Measurements from ENCODE around the gene NT5DC3.

Gene NT5DC3

GRCh38 chr12:103779410-103780092, 61.5 kb downstream of the NT5DC3 start:
- no peak for DNase-seq

- no peak for DNase-seq
Observed at GRCh38 chr12:103778781-103779180, 62.3 kb downstream of the NT5DC3 start.

GRCh38 chr12:103774977-103775560, 66.0 kb downstream of the NT5DC3 start:
- no peak for DNase-seq

GRCh38 chr12:103773109-103773910, 67.7 kb downstream of the NT5DC3 start:
- DNase-seq, result no peak

- no peak for DNase-seq
Observed at GRCh38 chr12:103772367-103773108, 68.5 kb downstream of the NT5DC3 start.

DNA sequence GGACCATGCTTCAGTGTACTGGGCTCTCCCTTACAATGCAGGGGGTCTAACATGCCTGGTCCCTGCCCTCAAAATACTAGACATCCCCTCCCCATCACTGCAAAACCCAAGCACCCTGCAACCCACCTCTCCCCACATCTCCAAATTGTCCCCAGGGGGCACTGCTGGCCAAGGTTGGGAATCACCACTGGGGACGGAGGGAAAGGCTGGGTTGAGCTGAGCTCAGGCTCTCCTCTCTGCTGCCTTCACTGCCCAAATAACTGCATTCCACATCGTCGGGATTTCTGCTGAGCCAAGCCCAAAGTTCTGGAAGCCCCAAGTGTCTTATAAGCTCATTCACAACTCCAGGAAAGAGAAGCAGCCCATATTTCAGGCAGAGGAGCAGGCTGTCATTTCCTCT, 69.6 kb downstream of the NT5DC3 start:
- DNase-seq, result no peak

GRCh38 chr12:103769240-103769945, 71.6 kb downstream of the NT5DC3 start:
- no peak for DNase-seq

- DNase-seq, result no peak
Observed at GRCh38 chr12:103768467-103769123, 72.4 kb downstream of the NT5DC3 start.

DNA sequence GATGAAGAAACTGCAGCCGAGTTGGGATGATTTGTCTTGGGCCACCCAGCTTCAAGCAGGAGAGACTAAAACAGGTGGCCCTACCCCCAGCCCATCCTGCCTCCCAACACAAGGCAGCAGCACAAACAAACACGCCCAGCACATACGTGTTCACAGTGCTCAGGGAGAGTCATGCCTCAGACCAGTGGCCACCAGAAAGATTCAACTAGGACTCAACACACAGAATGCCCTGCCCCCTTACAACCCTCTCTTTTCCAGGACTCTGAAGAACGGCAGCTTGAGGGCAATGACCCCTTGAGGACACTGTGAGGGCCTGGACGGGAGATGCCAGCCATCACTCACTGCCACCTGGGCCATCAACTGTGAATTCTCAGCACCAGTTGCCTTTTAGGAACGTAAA, 75.0 kb downstream of the NT5DC3 start:
- no peak for DNase-seq

DNA sequence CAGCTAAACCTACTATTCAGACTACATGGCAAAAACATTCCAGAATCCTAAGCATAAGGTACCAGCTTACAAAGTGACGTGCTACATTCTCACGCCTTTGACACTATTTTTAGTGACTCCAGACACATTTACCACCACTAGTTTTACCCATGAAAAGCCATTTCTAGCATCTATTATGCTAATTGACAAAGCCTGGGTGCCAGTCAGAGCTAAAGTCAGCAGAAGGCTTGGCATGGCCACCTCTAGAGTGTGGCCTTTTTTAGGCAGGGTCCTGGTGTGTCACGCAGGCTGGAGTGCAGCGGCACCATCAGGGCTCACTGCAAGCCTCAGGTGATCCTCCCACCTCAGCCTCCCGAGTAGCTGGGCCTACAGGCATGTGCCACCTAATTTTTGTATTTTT, 75.7 kb downstream of the NT5DC3 start:
- DNase-seq, result no peak

GRCh38 chr12:103762473-103762872, 78.6 kb downstream of the NT5DC3 start:
- no peak for DNase-seq

GRCh38 chr12:103758310-103759089, 82.5 kb downstream of the NT5DC3 start:
- DNase-seq, result no peak

DNA sequence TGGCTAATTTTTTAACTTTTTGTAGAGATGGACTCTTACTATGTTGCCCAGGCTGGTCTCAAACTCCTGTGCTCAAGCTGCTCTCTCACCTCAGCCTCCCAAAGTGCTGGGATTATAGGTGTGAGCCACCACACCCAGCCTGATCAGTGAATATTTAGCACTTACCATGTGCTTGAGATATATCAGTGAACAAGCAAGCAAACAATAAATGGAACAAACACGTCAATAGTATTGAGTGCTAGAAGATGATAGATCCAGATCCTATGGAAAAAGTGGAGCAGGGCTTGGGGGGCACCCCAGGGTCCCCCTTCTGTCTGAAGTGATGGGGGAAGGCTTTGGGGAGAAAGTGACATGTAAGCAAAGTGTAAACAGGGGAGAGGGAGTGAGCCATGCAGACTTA, 83.8 kb downstream of the NT5DC3 start:
- DNase-seq, result no peak

GRCh38 chr12:103756443-103756842, 84.6 kb downstream of the NT5DC3 start:
- DNase-seq, result no peak

GRCh38 chr12:103755425-103755824, 85.6 kb downstream of the NT5DC3 start:
- no peak for DNase-seq

DNA sequence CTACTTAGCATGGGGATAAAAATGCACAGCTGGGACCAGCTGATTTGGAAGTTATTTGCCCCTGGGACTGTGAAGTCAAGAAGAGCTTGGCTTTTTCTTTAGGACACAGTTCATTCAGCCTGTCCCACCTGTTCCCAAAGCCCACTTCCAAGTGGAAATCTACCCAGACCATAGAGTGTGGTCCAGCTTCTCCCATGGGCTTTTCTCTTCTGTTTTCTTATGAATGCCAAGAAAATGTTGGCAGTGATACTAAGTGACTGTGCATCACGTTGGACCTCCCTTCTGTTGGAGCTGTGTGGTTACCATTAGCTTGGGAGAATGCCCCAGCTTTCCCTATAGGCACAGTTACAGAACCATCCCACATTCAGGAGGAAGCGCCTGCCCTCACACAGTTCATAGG, 89.4 kb downstream of the NT5DC3 start:
- DNase-seq, result no peak

- DNase-seq, result no peak
Observed at GRCh38 chr12:103751171-103751570, 89.9 kb downstream of the NT5DC3 start.

- DNase-seq, result no peak
Observed at GRCh38 chr12:103748875-103749274, 92.2 kb downstream of the NT5DC3 start.

GRCh38 chr12:103748002-103748401, 93.0 kb downstream of the NT5DC3 start:
- DNase-seq, result no peak

GRCh38 chr12:103745962-103746361, 95.1 kb downstream of the NT5DC3 start:
- no peak for DNase-seq

DNA sequence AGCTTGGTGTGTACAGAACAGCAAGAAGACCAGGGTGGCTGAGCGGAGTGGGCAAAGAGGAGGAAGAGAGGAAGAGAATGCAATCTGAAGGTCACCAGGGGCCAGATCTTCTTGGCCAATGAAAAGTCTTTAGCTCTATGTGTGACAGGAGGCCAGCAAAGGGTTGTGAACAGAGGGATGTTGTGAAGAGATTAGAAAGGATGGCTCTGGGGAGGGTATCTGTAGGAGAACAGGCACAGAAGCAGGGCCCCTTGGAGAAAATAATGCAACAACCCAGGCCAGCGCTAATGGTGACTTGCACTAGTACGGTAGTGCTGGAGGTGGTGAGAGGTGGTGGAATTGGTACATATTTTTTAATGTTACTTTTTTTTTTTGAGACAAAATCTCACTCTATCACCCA, 97.2 kb downstream of the NT5DC3 start:
- no peak for DNase-seq
